NT2/D1 (cell line): ENCODE results near the gene SLC46A1.

ENCODE experiments used
- DNase-seq: peaks from one replicate; pipeline ENCODE4 v3.0.0-alpha.2; 2011; ENCODE audit warnings: low read depth, low spot score
- H3K27me3 ChIP-seq: 2 replicates; pipeline ENCODE4 v1.6.0; 2011; ENCODE audit warnings: mild to moderate bottlenecking; ENCODE audit not compliant: insufficient read length, insufficient read depth
- H3K36me3 ChIP-seq: 2 replicates; pipeline ENCODE4 v1.6.1; 2011; ENCODE audit warnings: mild to moderate bottlenecking, low read length, mixed read lengths; ENCODE audit not compliant: insufficient read depth, insufficient read length
- H3K4me1 ChIP-seq: 2 replicates; pipeline ENCODE4 v1.5.1; 2011; ENCODE audit not compliant: insufficient read depth, insufficient read length
- H3K4me3 ChIP-seq: 2 replicates; pipeline ENCODE4 v1.5.1; 2011; ENCODE audit warnings: low read depth; ENCODE audit not compliant: insufficient read length
- H3K9ac ChIP-seq: 2 replicates; pipeline ENCODE4 v1.6.0; 2011; ENCODE audit warnings: low read depth; ENCODE audit not compliant: insufficient read length
- H3K9me3 ChIP-seq: 2 replicates; pipeline ENCODE4 v1.5.1; 2011; ENCODE audit warnings: mild to moderate bottlenecking, low read length; ENCODE audit not compliant: insufficient read depth
- SUZ12 ChIP-seq: IDR thresholded peaks from 2 replicates; pipeline ENCODE4 v1.6.1; 2011; ENCODE audit not compliant: insufficient read length, insufficient read depth; ENCODE audit errors: extremely low read depth
- YY1 ChIP-seq: IDR thresholded peaks from 2 replicates; pipeline ENCODE4 v1.6.1; 2011; ENCODE audit not compliant: insufficient read length, insufficient read depth
- ZNF274 ChIP-seq: IDR thresholded peaks from 2 replicates; pipeline ENCODE4 v1.6.1; 2011; ENCODE audit warnings: mild to moderate bottlenecking, low read depth, low read length

SLC46A1 gene

DNA sequence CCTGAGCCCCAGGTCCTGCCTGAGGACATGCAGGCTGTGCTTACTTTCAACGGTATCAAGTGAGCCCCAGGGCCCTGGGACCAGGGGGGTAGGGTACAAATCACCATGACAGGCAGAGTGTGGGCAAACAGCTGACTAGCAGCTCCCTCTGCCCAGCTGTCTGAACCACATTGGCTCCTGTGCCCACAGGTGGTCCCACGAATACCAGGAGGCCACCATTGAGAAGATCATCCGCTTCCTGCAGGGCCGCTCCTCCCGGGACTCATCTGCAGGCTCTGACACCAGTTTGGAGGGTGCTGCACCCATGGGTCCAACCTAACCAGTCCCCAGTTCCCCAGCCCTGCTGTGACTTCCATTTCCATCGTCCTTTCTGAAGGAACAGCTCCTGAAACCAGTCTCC is 10.0 kb downstream of the SLC46A1 start:
- peaks cover 3% of the 10 kb centered on the region for H3K4me1 ChIP-seq
- TF ChIP-seq YY1 (no peak), ZNF274 (no peak), SUZ12 (no peak)
- no peak overlapping the region for H3K4me3 ChIP-seq
- no peaks in the 10 kb centered on the region for H3K9me3 ChIP-seq
- peaks cover 42% of the 10 kb centered on the region for H3K36me3 ChIP-seq
- peaks cover 25% of the 10 kb centered on the region for H3K27me3 ChIP-seq
- no peak for DNase-seq
- H3K9ac ChIP-seq = no peak overlapping the region

GRCh38 chr17:28395426-28395825 is 10.6 kb downstream of the SLC46A1 start:
- TF ChIP-seq YY1 = no peak
- TF ChIP-seq ZNF274 = no peak
- TF ChIP-seq SUZ12 = no peak
- no peaks in the 10 kb centered on the region for H3K9me3 ChIP-seq
- DNase-seq = no peak
- H3K9ac ChIP-seq = no peak overlapping the region
- peaks cover 20% of the 10 kb centered on the region for H3K27me3 ChIP-seq
- peaks cover 3% of the 10 kb centered on the region for H3K4me1 ChIP-seq
- H3K36me3 ChIP-seq = peaks cover 41% of the 10 kb centered on the region
- H3K4me3 ChIP-seq = no peak overlapping the region

- peaks cover 11% of the 10 kb centered on the region for H3K27me3 ChIP-seq
- H3K4me3 ChIP-seq = no peak overlapping the region
- H3K36me3 ChIP-seq = peaks cover 39% of the 10 kb centered on the region
- no peaks in the 10 kb centered on the region for H3K9me3 ChIP-seq
- H3K4me1 ChIP-seq = peaks cover 3% of the 10 kb centered on the region
- no peak overlapping the region for H3K9ac ChIP-seq
- TF ChIP-seq SUZ12 (no peak), ZNF274 (no peak), YY1 (no peak)
- no peak for DNase-seq
These were observed 11.5 kb downstream of the SLC46A1 start for GRCh38 chr17:28394337-28395116.

- peaks cover 39% of the 10 kb centered on the region for H3K36me3 ChIP-seq
- H3K4me1 ChIP-seq = peaks cover 3% of the 10 kb centered on the region
- no peak overlapping the region for H3K9ac ChIP-seq
- no peaks in the 10 kb centered on the region for H3K9me3 ChIP-seq
- no peak for TF ChIP-seq SUZ12
- TF ChIP-seq YY1 = no peak
- no peak for TF ChIP-seq ZNF274
- H3K27me3 ChIP-seq = no peaks in the 10 kb centered on the region
- H3K4me3 ChIP-seq = no peak overlapping the region
- no peak for DNase-seq
These were observed 13.5 kb downstream of the SLC46A1 start for GRCh38 chr17:28392491-28392890.

DNA sequence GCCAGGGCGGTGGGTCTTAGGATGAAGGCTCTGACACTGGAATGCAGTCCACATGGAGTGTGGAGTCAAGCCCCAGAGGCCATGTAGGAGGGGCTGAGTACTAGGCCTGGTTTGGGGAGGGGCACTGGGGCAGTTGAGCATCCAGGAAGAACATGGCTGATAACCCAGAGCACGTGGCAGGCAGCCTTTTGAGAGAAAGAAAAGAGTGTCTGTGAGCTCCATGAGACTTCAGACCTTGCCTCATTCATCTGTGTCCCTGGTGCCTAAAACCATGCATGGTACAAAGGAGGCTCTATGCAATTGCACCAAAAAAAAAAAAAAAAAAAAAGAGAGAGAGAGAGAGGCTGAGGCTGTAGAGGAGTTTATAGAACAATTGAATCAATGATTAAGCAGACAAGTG is 14.6 kb downstream of the SLC46A1 start:
- Histone ChIP-seq H3K4me1 (peaks cover 3% of the 10 kb centered on the region), H3K4me3 (no peak overlapping the region), H3K27me3 (no peaks in the 10 kb centered on the region), H3K36me3 (peaks cover 31% of the 10 kb centered on the region), H3K9me3 (no peaks in the 10 kb centered on the region), H3K9ac (no peak overlapping the region)
- TF ChIP-seq SUZ12 = no peak
- DNase-seq = no peak

GRCh38 chr17:28390984-28391383 is 15.0 kb downstream of the SLC46A1 start:
- no peaks in the 10 kb centered on the region for H3K27me3 ChIP-seq
- peaks cover 27% of the 10 kb centered on the region for H3K36me3 ChIP-seq
- no peaks in the 10 kb centered on the region for H3K9me3 ChIP-seq
- H3K4me1 ChIP-seq = peaks cover 3% of the 10 kb centered on the region
- H3K9ac ChIP-seq = no peak overlapping the region
- no peak for DNase-seq
- H3K4me3 ChIP-seq = no peak overlapping the region
- TF ChIP-seq SUZ12 (no peak), YY1 (no peak), ZNF274 (no peak)

DNA sequence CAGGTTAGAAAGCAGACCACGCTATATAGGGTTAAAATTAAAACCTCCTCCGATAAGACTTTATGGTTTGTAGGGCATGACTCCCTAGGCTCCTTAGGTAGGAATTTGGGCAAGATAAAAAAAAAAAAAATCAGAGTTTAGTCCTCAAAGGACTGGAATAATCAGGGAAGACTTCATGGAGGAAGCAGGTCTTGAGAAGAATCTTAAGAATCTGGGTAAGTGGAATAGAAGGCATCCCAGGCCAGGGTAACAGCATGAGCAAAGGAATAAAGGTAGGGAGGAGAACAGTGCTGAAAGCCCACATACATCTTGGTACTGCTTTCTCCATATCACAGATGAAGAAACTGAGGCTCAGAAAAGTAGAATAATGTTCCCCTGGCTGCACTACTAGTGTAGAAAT is 15.4 kb downstream of the SLC46A1 start:
- no peak overlapping the region for H3K9ac ChIP-seq
- no peaks in the 10 kb centered on the region for H3K9me3 ChIP-seq
- no peak for DNase-seq
- no peak overlapping the region for H3K4me3 ChIP-seq
- H3K27me3 ChIP-seq = no peaks in the 10 kb centered on the region
- H3K36me3 ChIP-seq = peaks cover 23% of the 10 kb centered on the region
- peaks cover 3% of the 10 kb centered on the region for H3K4me1 ChIP-seq
- TF ChIP-seq YY1 = no peak
- no peak for TF ChIP-seq ZNF274
- TF ChIP-seq SUZ12 = no peak

DNA sequence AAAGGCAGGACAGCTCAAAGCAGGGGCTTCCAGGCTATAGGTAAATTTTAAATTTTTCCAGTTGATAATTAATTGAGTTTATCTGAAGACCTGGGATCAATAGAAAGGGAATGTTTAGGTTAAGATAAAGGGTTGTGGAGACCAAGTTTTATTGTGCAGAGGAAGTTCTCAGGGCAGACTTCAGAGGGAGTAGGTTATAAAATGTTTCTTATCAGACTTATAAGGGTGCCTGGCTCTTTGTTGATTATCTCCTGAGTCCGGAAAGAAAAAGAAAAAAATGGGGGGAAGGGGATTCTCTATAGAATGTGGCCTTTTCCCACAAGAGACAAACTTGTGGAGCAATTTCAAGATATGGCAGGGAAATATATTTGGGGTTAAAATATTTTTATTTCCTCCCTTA is 15.9 kb downstream of the SLC46A1 start:
- H3K4me3 ChIP-seq = no peak overlapping the region
- DNase-seq = no peak
- no peak for TF ChIP-seq ZNF274
- no peak for TF ChIP-seq SUZ12
- no peak for TF ChIP-seq YY1
- no peaks in the 10 kb centered on the region for H3K27me3 ChIP-seq
- H3K36me3 ChIP-seq = peaks cover 22% of the 10 kb centered on the region
- peaks cover 3% of the 10 kb centered on the region for H3K4me1 ChIP-seq
- no peaks in the 10 kb centered on the region for H3K9me3 ChIP-seq
- H3K9ac ChIP-seq = no peak overlapping the region
